NK-92 treated with Interleukin-12 subunit alpha and Interleukin-12 subunit beta, amount 100 ng/mL, for 24 hours (cell line): ENCODE results near the gene THAP8.

Source experiments
- DNase-seq: peaks from one replicate; lab custom pipeline; 2025; lab: John Stamatoyannopoulos, UW

Gene THAP8

GRCh38 chr19:36054119-36054732 lies at the start of gene THAP8:
Gene THAP8, minus strand, starts transcription at chr19:36054285. Its CDS starts 68 bp downstream, at chr19:36054217.
- DNase-seq: peak; percentile 100

- DNase-seq: no peak
Observed at GRCh38 chr19:36103040-36103626, 49.0 kb upstream of the THAP8 start.

GRCh38 chr19:36101550-36102327 lies 47.7 kb upstream of the THAP8 start:
- no peak for DNase-seq

GRCh38 chr19:36100476-36100875 lies 46.4 kb upstream of the THAP8 start:
- DNase-seq: no peak

GRCh38 chr19:36099166-36099785 lies 45.2 kb upstream of the THAP8 start:
- DNase-seq: no peak

GRCh38 chr19:36097036-36097435 lies 43.0 kb upstream of the THAP8 start:
- no peak for DNase-seq

GRCh38 chr19:36093687-36094086 lies 39.6 kb upstream of the THAP8 start:
- no peak for DNase-seq

- DNase-seq: no peak
Observed at GRCh38 chr19:36093146-36093662, 39.1 kb upstream of the THAP8 start.

GRCh38 chr19:36092566-36092965 lies 38.5 kb upstream of the THAP8 start:
- no peak for DNase-seq

GRCh38 chr19:36090910-36091695 lies 37.0 kb upstream of the THAP8 start:
- DNase-seq: no peak

GRCh38 chr19:36089847-36090246 lies 35.8 kb upstream of the THAP8 start:
- DNase-seq: no peak

- DNase-seq: no peak
Observed at GRCh38 chr19:36086326-36086725, 32.2 kb upstream of the THAP8 start.

- no peak for DNase-seq
Observed at GRCh38 chr19:36084231-36085009, 30.3 kb upstream of the THAP8 start.

GRCh38 chr19:36082916-36083315 lies 28.8 kb upstream of the THAP8 start:
- no peak for DNase-seq

GRCh38 chr19:36081894-36082293 lies 27.8 kb upstream of the THAP8 start:
- DNase-seq: no peak

GRCh38 chr19:36081385-36081784 lies 27.3 kb upstream of the THAP8 start:
- DNase-seq: no peak

GRCh38 chr19:36079389-36079945 lies 25.4 kb upstream of the THAP8 start:
- no peak for DNase-seq

GRCh38 chr19:36073121-36073876 lies 19.2 kb upstream of the THAP8 start:
- no peak for DNase-seq

- no peak for DNase-seq
Observed at GRCh38 chr19:36072081-36072480, 18.0 kb upstream of the THAP8 start.
